ENCODE results near the gene NUCKS1.

The NUCKS1 gene

GRCh38 chr1:205769641-205770365 is 19.8 kb upstream of the NUCKS1 start:
- DNase-seq: no peak

GRCh38 chr1:205767248-205767647 is 17.3 kb upstream of the NUCKS1 start:
- no peak for DNase-seq

- DNase-seq: no peak
Measured at GRCh38 chr1:205766570-205766969, 16.6 kb upstream of the NUCKS1 start.

- DNase-seq: no peak
Measured at GRCh38 chr1:205766038-205766437, 16.1 kb upstream of the NUCKS1 start.

- no peak for DNase-seq
Measured at GRCh38 chr1:205764578-205764977, 14.6 kb upstream of the NUCKS1 start.

- no peak for DNase-seq
Measured at GRCh38 chr1:205763980-205764379, 14.0 kb upstream of the NUCKS1 start.

- no peak for DNase-seq
Measured at GRCh38 chr1:205760606-205761005, 10.6 kb upstream of the NUCKS1 start.

- DNase-seq: no peak
Measured at GRCh38 chr1:205756552-205756951, 6.6 kb upstream of the NUCKS1 start.

- no peak for DNase-seq
Measured at GRCh38 chr1:205754857-205755256, 4.9 kb upstream of the NUCKS1 start.

- DNase-seq: no peak
Measured at GRCh38 chr1:205751036-205751651, 1.2 kb upstream of the NUCKS1 start.

- peak; percentile 96 for DNase-seq
Measured at GRCh38 chr1:205749234-205750137, 496 bp downstream of the NUCKS1 start.

- DNase-seq: peak; percentile 31
Measured at GRCh38 chr1:205748403-205749233, 1.4 kb downstream of the NUCKS1 start.

GRCh38 chr1:205746757-205747412 is 3.1 kb downstream of the NUCKS1 start:
- DNase-seq: no peak

GRCh38 chr1:205744403-205744802 is 5.6 kb downstream of the NUCKS1 start:
- no peak for DNase-seq

GRCh38 chr1:205743977-205744376 is 6.0 kb downstream of the NUCKS1 start:
- no peak for DNase-seq

GRCh38 chr1:205741681-205742080 is 8.3 kb downstream of the NUCKS1 start:
- no peak for DNase-seq

- no peak for DNase-seq
Measured at GRCh38 chr1:205739348-205740160, 10.4 kb downstream of the NUCKS1 start.

- DNase-seq: no peak
Measured at GRCh38 chr1:205735218-205735617, 14.8 kb downstream of the NUCKS1 start.

- DNase-seq: no peak
Measured at GRCh38 chr1:205733438-205734175, 16.4 kb downstream of the NUCKS1 start.

- no peak for DNase-seq
Measured at GRCh38 chr1:205729945-205730610, 19.9 kb downstream of the NUCKS1 start.
